ENCODE data around the gene LRMDA. TPM values are rescaled to one million over a fixed set of nuclear protein-coding genes. Genes with fewer than 3 reads are reported as not detected.

LRMDA gene
- polyA plus RNA-seq, 1 donor (not counting 4 experiments of a cell fraction or from before 2014, with no cell fraction given), result not detected

- Histone ChIP-seq H3K9me3 (ENCODE audit: control insufficient read depth, low read depth, low read length) (no peaks in the 10 kb centered on the region), H3K36me3 (ENCODE audit: control insufficient read depth in 2 of 2, extremely low read depth in 1 of 2, insufficient read depth in 2 of 2, low read length in 2 of 2) (no peaks in the 10 kb centered on the region), H2AFZ (ENCODE audit: control insufficient read depth, low read length) (no peak overlapping the region), H3K4me1 (ENCODE audit: control insufficient read depth, extremely low read depth, insufficient read depth, low read length) (peaks cover 5% of the 10 kb centered on the region), H3K27me3 (ENCODE audit: control insufficient read depth, extremely low read depth, insufficient read depth, low read length) (no peaks in the 10 kb centered on the region), H3K4me3 (ENCODE audit: control insufficient read depth in 2 of 3, extremely low read depth in 1 of 3, insufficient read depth in 2 of 3, low read depth in 1 of 3, low read length in 3 of 3) (no peak overlapping the region), H3K4me2 (ENCODE audit: control insufficient read depth, extremely low read depth, insufficient read depth, low read depth, low read length) (no peak overlapping the region), H3K27ac (ENCODE audit: control insufficient read depth, insufficient read depth, low read length) (no peak overlapping the region), H3K9ac (ENCODE audit: control insufficient read depth, extremely low read depth, insufficient read depth, low read length) (no peak overlapping the region), H3K79me2 (ENCODE audit: control insufficient read depth, insufficient read depth, low read length) (no peaks in the 10 kb centered on the region), H4K20me1 (ENCODE audit: control insufficient read depth, extremely low read depth, insufficient read depth, low read length) (no peaks in the 10 kb centered on the region), H3K9me1 (ENCODE audit: control insufficient read depth, extremely low read depth, insufficient read depth, low read length) (no peaks in the 10 kb centered on the region)
- TF ChIP-seq CTCF (optimal IDR thresholded peaks at IDR 0.05 in 1 of 3, IDR thresholded peaks at IDR 0.05 in 1 of 3, conservative IDR thresholded peaks at IDR 0.05 in 1 of 3; ENCODE audit: extremely low read depth in 1 of 3, insufficient read depth in 2 of 3, low read length in 3 of 3), result no peak
- no peak for FAIRE-seq
- no peak for DNase-seq (ENCODE audit: low read depth, low spot score)
- dilution Hi-C loops (cut with MboI; ENCODE audit: extremely low pct_ligation_motif_present, low sequenced_read_pairs), result no loop called here
Observed at GRCh38 chr10:75866731-75867130, 435.3 kb downstream of the LRMDA start.

- no peaks in the 10 kb centered on the region for H3K79me2 ChIP-seq (ENCODE audit: control insufficient read depth, insufficient read depth, low read length)
- no peak overlapping the region for H3K4me2 ChIP-seq (ENCODE audit: control insufficient read depth, extremely low read depth, insufficient read depth, low read depth, low read length)
- peaks cover 5% of the 10 kb centered on the region for H3K4me1 ChIP-seq (ENCODE audit: control insufficient read depth, extremely low read depth, insufficient read depth, low read length)
- H2AFZ ChIP-seq (ENCODE audit: control insufficient read depth, low read length), result no peak overlapping the region
- H3K27me3 ChIP-seq (ENCODE audit: control insufficient read depth, extremely low read depth, insufficient read depth, low read length), result no peaks in the 10 kb centered on the region
- H4K20me1 ChIP-seq (ENCODE audit: control insufficient read depth, extremely low read depth, insufficient read depth, low read length), result no peaks in the 10 kb centered on the region
- no peaks in the 10 kb centered on the region for H3K9me3 ChIP-seq (ENCODE audit: control insufficient read depth, low read depth, low read length)
- no peaks in the 10 kb centered on the region for H3K36me3 ChIP-seq (ENCODE audit: control insufficient read depth in 2 of 2, extremely low read depth in 1 of 2, insufficient read depth in 2 of 2, low read length in 2 of 2)
- DNase-seq (ENCODE audit: low read depth, low spot score) (no peak), FAIRE-seq (no peak)
- dilution Hi-C loops (cut with MboI; ENCODE audit: extremely low pct_ligation_motif_present, low sequenced_read_pairs), result no loop called here
- no peak overlapping the region for H3K27ac ChIP-seq (ENCODE audit: control insufficient read depth, insufficient read depth, low read length)
- TF ChIP-seq EZH2 (IDR thresholded peaks at IDR 0.05; ENCODE audit: low read length) (no peak), CTCF (optimal IDR thresholded peaks at IDR 0.05 in 1 of 3, IDR thresholded peaks at IDR 0.05 in 1 of 3, conservative IDR thresholded peaks at IDR 0.05 in 1 of 3; ENCODE audit: extremely low read depth in 1 of 3, insufficient read depth in 2 of 3, low read length in 3 of 3) (no peak)
- no peak overlapping the region for H3K9ac ChIP-seq (ENCODE audit: control insufficient read depth, extremely low read depth, insufficient read depth, low read length)
- H3K4me3 ChIP-seq (ENCODE audit: control insufficient read depth in 2 of 3, extremely low read depth in 1 of 3, insufficient read depth in 2 of 3, low read depth in 1 of 3, low read length in 3 of 3), result no peak overlapping the region
- no peaks in the 10 kb centered on the region for H3K9me1 ChIP-seq (ENCODE audit: control insufficient read depth, extremely low read depth, insufficient read depth, low read length)
Observed at GRCh38 chr10:75868574-75868973, 437.1 kb downstream of the LRMDA start.

Data from keratinocyte (primary cell).